ENCODE results near the gene PREX1.

Gene PREX1

GRCh38 chr20:48797850-48798747 is 29.7 kb downstream of the PREX1 start:
- no peaks in the 10 kb centered on the region for H3K36me3 ChIP-seq (ENCODE audit: insufficient read depth, insufficient read length, low read length)
- no peaks in the 10 kb centered on the region for H3K9me3 ChIP-seq (ENCODE audit: insufficient read depth, low read length)
- TF ChIP-seq YY1 (IDR thresholded peaks at IDR 0.05; ENCODE audit: insufficient read depth, insufficient read length) (no peak), ZNF274 (IDR thresholded peaks at IDR 0.05; ENCODE audit: low read depth, low read length) (no peak), SUZ12 (IDR thresholded peaks at IDR 0.05; ENCODE audit: extremely low read depth, insufficient read depth, insufficient read length) (no peak)
- no peak overlapping the region for H3K4me3 ChIP-seq (ENCODE audit: insufficient read length, low read depth)
- DNase-seq (ENCODE audit: low read depth, low spot score): no peak
- no peak overlapping the region for H3K9ac ChIP-seq (ENCODE audit: insufficient read length, low read depth)
- H3K4me1 ChIP-seq (ENCODE audit: insufficient read depth, insufficient read length): peaks cover 25% of the 10 kb centered on the region
- no peaks in the 10 kb centered on the region for H3K27me3 ChIP-seq (ENCODE audit: insufficient read depth, insufficient read length)

GRCh38 chr20:48797275-48797825 is 30.4 kb downstream of the PREX1 start:
- no peaks in the 10 kb centered on the region for H3K9me3 ChIP-seq (ENCODE audit: insufficient read depth, low read length)
- H3K4me3 ChIP-seq (ENCODE audit: insufficient read length, low read depth): no peak overlapping the region
- no peaks in the 10 kb centered on the region for H3K27me3 ChIP-seq (ENCODE audit: insufficient read depth, insufficient read length)
- H3K4me1 ChIP-seq (ENCODE audit: insufficient read depth, insufficient read length): peaks cover 25% of the 10 kb centered on the region
- no peak for DNase-seq (ENCODE audit: low read depth, low spot score)
- TF ChIP-seq ZNF274 (IDR thresholded peaks at IDR 0.05; ENCODE audit: low read depth, low read length): no peak
- no peak for TF ChIP-seq YY1 (IDR thresholded peaks at IDR 0.05; ENCODE audit: insufficient read depth, insufficient read length)
- TF ChIP-seq SUZ12 (IDR thresholded peaks at IDR 0.05; ENCODE audit: extremely low read depth, insufficient read depth, insufficient read length): no peak
- H3K9ac ChIP-seq (ENCODE audit: insufficient read length, low read depth): no peak overlapping the region
- no peaks in the 10 kb centered on the region for H3K36me3 ChIP-seq (ENCODE audit: insufficient read depth, insufficient read length, low read length)

DNA sequence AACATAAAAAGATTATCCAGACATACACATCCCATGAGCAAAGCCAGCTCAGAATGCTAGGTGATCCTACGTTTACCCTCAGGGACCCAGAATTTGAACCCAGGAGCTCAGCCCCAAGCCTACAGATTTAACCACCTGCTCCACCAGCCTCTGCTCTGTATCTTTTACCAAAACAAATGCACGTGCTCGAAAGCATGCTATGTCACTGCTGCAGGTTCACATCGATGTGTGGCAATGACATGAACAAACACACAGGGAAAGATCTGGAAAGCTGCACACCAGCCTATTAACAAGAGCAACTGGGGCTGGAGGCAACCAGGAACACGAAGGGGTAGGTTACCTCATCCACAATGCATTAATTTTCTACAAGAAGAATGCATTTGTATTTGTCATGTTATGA is 32.1 kb downstream of the PREX1 start:
- DNase-seq (ENCODE audit: low read depth, low spot score): no peak
- H3K4me3 ChIP-seq (ENCODE audit: insufficient read length, low read depth): no peak overlapping the region
- H3K27me3 ChIP-seq (ENCODE audit: insufficient read depth, insufficient read length): no peaks in the 10 kb centered on the region
- peaks cover 32% of the 10 kb centered on the region for H3K4me1 ChIP-seq (ENCODE audit: insufficient read depth, insufficient read length)
- no peaks in the 10 kb centered on the region for H3K36me3 ChIP-seq (ENCODE audit: insufficient read depth, insufficient read length, low read length)
- no peak overlapping the region for H3K9ac ChIP-seq (ENCODE audit: insufficient read length, low read depth)
- TF ChIP-seq YY1 (IDR thresholded peaks at IDR 0.05; ENCODE audit: insufficient read depth, insufficient read length) (no peak), SUZ12 (IDR thresholded peaks at IDR 0.05; ENCODE audit: extremely low read depth, insufficient read depth, insufficient read length) (no peak), ZNF274 (IDR thresholded peaks at IDR 0.05; ENCODE audit: low read depth, low read length) (no peak)
- H3K9me3 ChIP-seq (ENCODE audit: insufficient read depth, low read length): no peaks in the 10 kb centered on the region

GRCh38 chr20:48794816-48795457 is 32.9 kb downstream of the PREX1 start:
- H3K36me3 ChIP-seq (ENCODE audit: insufficient read depth, insufficient read length, low read length): no peaks in the 10 kb centered on the region
- no peaks in the 10 kb centered on the region for H3K27me3 ChIP-seq (ENCODE audit: insufficient read depth, insufficient read length)
- H3K4me3 ChIP-seq (ENCODE audit: insufficient read length, low read depth): no peak overlapping the region
- no peaks in the 10 kb centered on the region for H3K9me3 ChIP-seq (ENCODE audit: insufficient read depth, low read length)
- DNase-seq (ENCODE audit: low read depth, low spot score): no peak
- H3K4me1 ChIP-seq (ENCODE audit: insufficient read depth, insufficient read length): peaks cover 35% of the 10 kb centered on the region
- H3K9ac ChIP-seq (ENCODE audit: insufficient read length, low read depth): no peak overlapping the region
- no peak for TF ChIP-seq YY1 (IDR thresholded peaks at IDR 0.05; ENCODE audit: insufficient read depth, insufficient read length)
- TF ChIP-seq ZNF274 (IDR thresholded peaks at IDR 0.05; ENCODE audit: low read depth, low read length): no peak
- no peak for TF ChIP-seq SUZ12 (IDR thresholded peaks at IDR 0.05; ENCODE audit: extremely low read depth, insufficient read depth, insufficient read length)

DNA sequence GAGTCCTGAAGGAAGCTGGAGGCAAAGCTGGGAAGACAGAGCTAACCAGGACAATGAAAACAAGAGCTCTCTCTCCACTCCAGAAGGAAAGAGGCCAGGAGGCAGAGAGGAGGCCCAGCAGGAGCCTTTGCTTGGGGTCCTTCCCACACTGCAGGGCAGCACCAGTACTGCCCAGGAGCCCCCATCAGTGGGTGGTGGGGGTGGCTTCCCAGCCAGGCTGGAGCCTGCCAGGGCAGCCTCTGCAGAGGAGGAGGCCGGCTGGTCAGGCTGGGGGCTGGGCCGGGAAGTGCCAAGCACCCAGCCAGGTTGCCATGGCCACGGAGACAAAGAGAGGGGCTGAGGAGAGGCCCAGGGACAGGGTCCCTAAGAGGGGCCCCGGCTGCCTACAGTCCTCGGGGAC is 33.4 kb downstream of the PREX1 start:
- Histone ChIP-seq H3K4me1 (ENCODE audit: insufficient read depth, insufficient read length) (peaks cover 35% of the 10 kb centered on the region), H3K36me3 (ENCODE audit: insufficient read depth, insufficient read length, low read length) (no peaks in the 10 kb centered on the region), H3K27me3 (ENCODE audit: insufficient read depth, insufficient read length) (no peaks in the 10 kb centered on the region), H3K4me3 (ENCODE audit: insufficient read length, low read depth) (no peak overlapping the region), H3K9ac (ENCODE audit: insufficient read length, low read depth) (no peak overlapping the region), H3K9me3 (ENCODE audit: insufficient read depth, low read length) (no peaks in the 10 kb centered on the region)
- no peak for DNase-seq (ENCODE audit: low read depth, low spot score)
- TF ChIP-seq SUZ12 (IDR thresholded peaks at IDR 0.05; ENCODE audit: extremely low read depth, insufficient read depth, insufficient read length) (no peak), ZNF274 (IDR thresholded peaks at IDR 0.05; ENCODE audit: low read depth, low read length) (no peak), YY1 (IDR thresholded peaks at IDR 0.05; ENCODE audit: insufficient read depth, insufficient read length) (no peak)

DNA sequence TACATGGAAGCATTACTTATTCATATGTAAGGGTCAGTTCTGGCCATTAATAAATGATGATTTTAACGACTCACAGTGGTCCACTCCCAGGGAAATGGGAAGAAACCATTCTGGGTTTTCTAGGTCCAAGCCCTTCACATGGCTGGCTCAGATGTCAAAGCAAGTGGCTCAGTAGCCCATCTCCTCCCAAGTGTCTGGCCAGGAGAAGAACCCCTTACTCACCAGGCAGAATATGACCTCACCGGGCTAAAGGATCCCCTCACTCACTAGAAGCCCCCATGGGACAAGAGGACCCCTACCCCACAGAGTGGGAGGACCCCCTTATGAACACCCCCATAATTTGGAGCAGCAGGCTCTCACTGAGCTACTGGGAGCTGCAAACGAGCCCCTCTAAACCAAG is 34.0 kb downstream of the PREX1 start:
- Histone ChIP-seq H3K9ac (ENCODE audit: insufficient read length, low read depth) (peak overlapping the region; percentile 43), H3K4me3 (ENCODE audit: insufficient read length, low read depth) (no peak overlapping the region), H3K36me3 (ENCODE audit: insufficient read depth, insufficient read length, low read length) (no peaks in the 10 kb centered on the region), H3K27me3 (ENCODE audit: insufficient read depth, insufficient read length) (no peaks in the 10 kb centered on the region), H3K9me3 (ENCODE audit: insufficient read depth, low read length) (no peaks in the 10 kb centered on the region), H3K4me1 (ENCODE audit: insufficient read depth, insufficient read length) (peaks cover 35% of the 10 kb centered on the region)
- TF ChIP-seq ZNF274 (IDR thresholded peaks at IDR 0.05; ENCODE audit: low read depth, low read length): no peak
- DNase-seq (ENCODE audit: low read depth, low spot score): no peak

DNA sequence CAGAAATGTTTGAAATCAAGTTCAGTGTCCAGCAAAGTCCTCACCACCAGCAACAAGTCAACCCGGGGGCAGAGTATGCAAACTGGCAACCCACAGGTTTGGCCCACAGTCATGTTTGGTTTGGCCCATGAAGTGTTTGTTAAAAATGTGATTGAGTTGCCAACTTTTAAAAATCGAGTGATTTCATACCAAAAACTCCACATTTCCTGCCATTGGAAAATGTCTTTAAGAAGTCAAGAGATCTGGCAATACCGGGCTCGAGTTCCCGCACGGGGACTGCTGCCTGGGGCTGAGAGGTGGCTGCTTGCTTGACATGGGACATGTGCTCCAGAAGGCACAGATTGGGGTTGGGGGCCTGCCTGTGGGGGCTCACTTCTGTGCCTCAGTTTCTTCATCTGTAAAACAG is 36.1 kb downstream of the PREX1 start:
- TF ChIP-seq SUZ12 (IDR thresholded peaks at IDR 0.05; ENCODE audit: extremely low read depth, insufficient read depth, insufficient read length): no peak
- no peak for TF ChIP-seq ZNF274 (IDR thresholded peaks at IDR 0.05; ENCODE audit: low read depth, low read length)
- TF ChIP-seq YY1 (IDR thresholded peaks at IDR 0.05; ENCODE audit: insufficient read depth, insufficient read length): no peak
- no peaks in the 10 kb centered on the region for H3K27me3 ChIP-seq (ENCODE audit: insufficient read depth, insufficient read length)
- no peaks in the 10 kb centered on the region for H3K9me3 ChIP-seq (ENCODE audit: insufficient read depth, low read length)
- H3K36me3 ChIP-seq (ENCODE audit: insufficient read depth, insufficient read length, low read length): no peaks in the 10 kb centered on the region
- H3K9ac ChIP-seq (ENCODE audit: insufficient read length, low read depth): no peak overlapping the region
- no peak for DNase-seq (ENCODE audit: low read depth, low spot score)
- H3K4me3 ChIP-seq (ENCODE audit: insufficient read length, low read depth): no peak overlapping the region
- H3K4me1 ChIP-seq (ENCODE audit: insufficient read depth, insufficient read length): peaks cover 22% of the 10 kb centered on the region

Data from NT2/D1 (cell line).